Measurements from ENCODE around the gene AK8. TPM values are rescaled to one million over a fixed set of nuclear protein-coding genes. Genes with fewer than 3 reads are reported as not detected.

Gene AK8
- total RNA-seq, 1 experiment from 2014 or later: not detected

GRCh38 chr9:132824951-132825350 is 53.1 kb downstream of the AK8 start:
- Histone ChIP-seq H3K9me3 (ENCODE audit: low read depth, low read length, poor library complexity, severe bottlenecking) (no peaks in the 10 kb centered on the region), H3K27ac (ENCODE audit: low read depth, low read length, poor library complexity, severe bottlenecking) (no peak overlapping the region), H3K36me3 (ENCODE audit: insufficient read depth, low read length, poor library complexity, severe bottlenecking) (no peaks in the 10 kb centered on the region), H3K4me1 (ENCODE audit: insufficient read depth, low read length, poor library complexity, severe bottlenecking) (no peaks in the 10 kb centered on the region), H3K4me3 (ENCODE audit: low read depth, low read length, poor library complexity, severe bottlenecking) (no peak overlapping the region), H3K27me3 (replicated peaks; ENCODE audit: insufficient read depth, low read depth, low read length, poor library complexity) (peaks cover 43% of the 10 kb centered on the region)
- DNase-seq (ENCODE audit: low spot score): no peak
- intact Hi-C loops (cut with micrococcal nuclease; ENCODE audit: unreplicated experiment): no loop called here
- TF ChIP-seq EZH2 (IDR thresholded peaks at IDR 0.05; ENCODE audit: borderline replicate concordance, low read depth, low read length, poor library complexity, severe bottlenecking): no peak
- no peak for TF ChIP-seq CTCF (conservative IDR thresholded peaks at IDR 0.05; ENCODE audit: low read depth, low read length)
- BruUV-seq (replicated peaks): no TSS peak
- ChIA-PET POLR2A (ENCODE audit: low non-redundant PET) (interaction anchor here (0.5 kb wide), 1 partner anchor 140 kb away, joined by 3 read pairs; no protein-coding TSS in a partner anchor), CTCF (no interaction called here)

GRCh38 chr9:132824151-132824550 is 53.9 kb downstream of the AK8 start:
- TF ChIP-seq EZH2 (IDR thresholded peaks at IDR 0.05; ENCODE audit: borderline replicate concordance, low read depth, low read length, poor library complexity, severe bottlenecking): no peak
- TF ChIP-seq CTCF (conservative IDR thresholded peaks at IDR 0.05; ENCODE audit: low read depth, low read length): no peak
- H3K27me3 ChIP-seq (replicated peaks; ENCODE audit: insufficient read depth, low read depth, low read length, poor library complexity): peaks cover 44% of the 10 kb centered on the region
- no peaks in the 10 kb centered on the region for H3K4me1 ChIP-seq (ENCODE audit: insufficient read depth, low read length, poor library complexity, severe bottlenecking)
- no peak overlapping the region for H3K4me3 ChIP-seq (ENCODE audit: low read depth, low read length, poor library complexity, severe bottlenecking)
- BruUV-seq (replicated peaks): no TSS peak
- no peak for DNase-seq (ENCODE audit: low spot score)
- no peaks in the 10 kb centered on the region for H3K36me3 ChIP-seq (ENCODE audit: insufficient read depth, low read length, poor library complexity, severe bottlenecking)
- no peak overlapping the region for H3K27ac ChIP-seq (ENCODE audit: low read depth, low read length, poor library complexity, severe bottlenecking)
- H3K9me3 ChIP-seq (ENCODE audit: low read depth, low read length, poor library complexity, severe bottlenecking): no peaks in the 10 kb centered on the region
- intact Hi-C loops (cut with micrococcal nuclease; ENCODE audit: unreplicated experiment): no loop called here
- POLR2A ChIA-PET (ENCODE audit: low non-redundant PET): no interaction called here
- CTCF ChIA-PET: interaction anchor here (0.6 kb wide), 1 partner anchor 25 kb away, joined by 6 read pairs; no protein-coding TSS in a partner anchor

- H3K4me3 ChIP-seq (ENCODE audit: low read depth, low read length, poor library complexity, severe bottlenecking): no peak overlapping the region
- no peaks in the 10 kb centered on the region for H3K36me3 ChIP-seq (ENCODE audit: insufficient read depth, low read length, poor library complexity, severe bottlenecking)
- H3K4me1 ChIP-seq (ENCODE audit: insufficient read depth, low read length, poor library complexity, severe bottlenecking): no peaks in the 10 kb centered on the region
- DNase-seq (ENCODE audit: low spot score): no peak
- peaks cover 47% of the 10 kb centered on the region for H3K27me3 ChIP-seq (replicated peaks; ENCODE audit: insufficient read depth, low read depth, low read length, poor library complexity)
- no TSS peak for BruUV-seq (replicated peaks)
- POLR2A ChIA-PET (ENCODE audit: low non-redundant PET): no interaction called here
- CTCF ChIA-PET: interaction anchor here (0.6 kb wide), 1 partner anchor 25 kb away, joined by 6 read pairs; no protein-coding TSS in a partner anchor
- no peak for TF ChIP-seq CTCF (conservative IDR thresholded peaks at IDR 0.05; ENCODE audit: low read depth, low read length)
- TF ChIP-seq EZH2 (IDR thresholded peaks at IDR 0.05; ENCODE audit: borderline replicate concordance, low read depth, low read length, poor library complexity, severe bottlenecking): no peak
- H3K27ac ChIP-seq (ENCODE audit: low read depth, low read length, poor library complexity, severe bottlenecking): no peak overlapping the region
- H3K9me3 ChIP-seq (ENCODE audit: low read depth, low read length, poor library complexity, severe bottlenecking): no peaks in the 10 kb centered on the region
- intact Hi-C loops (cut with micrococcal nuclease; ENCODE audit: unreplicated experiment): no loop called here
Observed at GRCh38 chr9:132823370-132824145, 54.5 kb downstream of the AK8 start.
